ENCODE measurements around the gene LCORL.

The LCORL gene

GRCh38 chr4:17985832-17986231, 35.7 kb downstream of the LCORL start:
- TF ChIP-seq REST (IDR thresholded peaks at IDR 0.05; ENCODE audit: insufficient replicate concordance, low read depth) (no peak), CTCF (IDR thresholded peaks at IDR 0.05; ENCODE audit: insufficient read depth, low read length) (no peak), SPI1 (IDR thresholded peaks at IDR 0.05; ENCODE audit: borderline replicate concordance, low read depth) (no peak), GABPA (IDR thresholded peaks at IDR 0.05; ENCODE audit: low read depth) (no peak), POLR2AphosphoS5 (IDR thresholded peaks at IDR 0.05; ENCODE audit: low read depth) (no peak)
- H3K27me3 ChIP-seq (ENCODE audit: insufficient read depth, poor library complexity, severe bottlenecking) = no peaks in the 10 kb centered on the region
- no peak overlapping the region for H3K4me3 ChIP-seq (replicated peaks; ENCODE audit: insufficient read depth, low read length)
- no peak overlapping the region for H3K27ac ChIP-seq (replicated peaks)
- no peak for DNase-seq (ENCODE audit: low read depth in 1 of 2, low spot score in 1 of 2)

GRCh38 chr4:17981063-17981462, 40.5 kb downstream of the LCORL start:
- peak in 1 of 2 experiments; percentile 21 for DNase-seq (ENCODE audit: low read depth in 1 of 2, low spot score in 1 of 2)
- Histone ChIP-seq H3K27me3 (ENCODE audit: insufficient read depth, poor library complexity, severe bottlenecking) (no peaks in the 10 kb centered on the region), H3K27ac (replicated peaks) (no peak overlapping the region), H3K4me3 (replicated peaks; ENCODE audit: insufficient read depth, low read length) (no peak overlapping the region)
- TF ChIP-seq SPI1 (IDR thresholded peaks at IDR 0.05; ENCODE audit: borderline replicate concordance, low read depth) (no peak), REST (IDR thresholded peaks at IDR 0.05; ENCODE audit: insufficient replicate concordance, low read depth) (no peak)

DNA sequence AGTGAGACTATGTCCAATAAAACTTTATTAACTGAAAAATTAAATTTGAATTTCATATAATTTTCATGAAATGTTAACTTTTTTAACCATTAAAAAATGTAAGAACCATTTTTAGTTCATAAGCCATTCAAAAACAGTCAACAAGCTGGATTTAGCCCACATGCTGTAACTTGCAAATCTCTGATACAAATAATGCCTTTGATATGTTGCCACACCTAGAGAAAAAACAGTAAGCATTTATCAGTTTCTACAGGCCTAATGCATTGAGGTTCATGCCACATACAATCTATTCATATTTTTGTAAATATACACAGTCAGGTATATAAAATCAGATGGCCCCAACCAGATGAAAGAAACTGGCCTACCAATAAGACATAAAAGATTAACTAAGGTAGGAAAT, 52.8 kb downstream of the LCORL start:
- H3K27me3 ChIP-seq (ENCODE audit: insufficient read depth, poor library complexity, severe bottlenecking) = no peaks in the 10 kb centered on the region
- DNase-seq (ENCODE audit: low read depth in 1 of 2, low spot score in 1 of 2) = no peak
- TF ChIP-seq REST (IDR thresholded peaks at IDR 0.05; ENCODE audit: insufficient replicate concordance, low read depth) = no peak
- TF ChIP-seq SPI1 (IDR thresholded peaks at IDR 0.05; ENCODE audit: borderline replicate concordance, low read depth) = no peak
- TF ChIP-seq GABPA (IDR thresholded peaks at IDR 0.05; ENCODE audit: low read depth) = no peak
- TF ChIP-seq CTCF (IDR thresholded peaks at IDR 0.05; ENCODE audit: insufficient read depth, low read length) = no peak
- no peak for TF ChIP-seq POLR2AphosphoS5 (IDR thresholded peaks at IDR 0.05; ENCODE audit: low read depth)

DNA sequence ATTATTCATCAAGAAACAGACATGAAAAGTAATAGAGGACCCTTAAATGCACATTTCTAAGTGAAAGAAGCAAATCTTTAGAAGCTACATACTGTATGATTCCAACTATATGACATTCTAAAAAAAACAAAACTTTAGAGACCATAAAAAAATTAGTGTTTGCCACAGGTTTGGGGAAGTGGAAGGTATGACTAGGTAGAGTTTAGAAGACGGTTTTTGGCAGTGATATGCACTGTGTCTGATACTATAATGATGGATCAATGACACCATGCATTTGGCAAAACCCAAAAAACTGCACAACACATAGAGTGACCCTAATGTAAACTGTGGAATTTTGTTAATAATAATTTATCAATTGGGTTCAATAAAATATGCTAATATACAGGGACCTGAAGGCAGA, 54.5 kb downstream of the LCORL start:
- Histone ChIP-seq H3K4me3 (replicated peaks; ENCODE audit: insufficient read depth, low read length) (no peak overlapping the region), H3K27me3 (ENCODE audit: insufficient read depth, poor library complexity, severe bottlenecking) (no peaks in the 10 kb centered on the region), H3K27ac (replicated peaks) (no peak overlapping the region)
- no peak for DNase-seq (ENCODE audit: low read depth in 1 of 2, low spot score in 1 of 2)
- no peak for TF ChIP-seq SPI1 (IDR thresholded peaks at IDR 0.05; ENCODE audit: borderline replicate concordance, low read depth)
- no peak for TF ChIP-seq REST (IDR thresholded peaks at IDR 0.05; ENCODE audit: insufficient replicate concordance, low read depth)
- TF ChIP-seq POLR2AphosphoS5 (IDR thresholded peaks at IDR 0.05; ENCODE audit: low read depth) = no peak
- TF ChIP-seq CTCF (IDR thresholded peaks at IDR 0.05; ENCODE audit: insufficient read depth, low read length) = no peak
- no peak for TF ChIP-seq GABPA (IDR thresholded peaks at IDR 0.05; ENCODE audit: low read depth)

More for the DNA sequence above, 52.8 kb downstream of the LCORL start:
- Histone ChIP-seq H3K27ac (replicated peaks) (no peak overlapping the region), H3K4me3 (replicated peaks; ENCODE audit: insufficient read depth, low read length) (no peak overlapping the region)
